Tibial nerve (tissue), 4 donors: Measurements from ENCODE around the gene FAM124B. TPM values are rescaled to one million over a fixed set of nuclear protein-coding genes. Genes with fewer than 3 reads are reported as not detected.
"Not testable (repeated sequence)": the region's sequence is repeated elsewhere in the genome, so short reads cannot be mapped to it uniquely, and the experiment has no call there.

Experiments
- DNase-seq, 2 donors: peaks; one replicate each; pipeline ENCODE4 v3.0.0-alpha.2; 2019; ENCODE audit warnings: low spot score in 2 of 2
- H3K27ac ChIP-seq, 4 donors: fragments of 200-600 bp; sonication (generic) in 3 of 4; one replicate each; pipeline ENCODE4 v1.5.1; 2017 to 2019; ENCODE audit warnings: mild to moderate bottlenecking in 1 of 4
- H3K27me3 ChIP-seq, 2 donors: fragments of 200-600 bp; sonication (generic) in 1 of 2; one replicate each; pipeline versions ENCODE4 v1.5.1 to v1.6.0; 2017 to 2019
- H3K36me3 ChIP-seq, 3 donors: fragments of 200-600 bp; sonication (generic); one replicate each; pipeline ENCODE4 v1.5.1; 2018 to 2019
- H3K4me1 ChIP-seq, 4 donors: fragments of 200-600 bp; sonication (generic) in 3 of 4; one replicate each; pipeline ENCODE4 v1.5.1; 2017 to 2019
- H3K4me3 ChIP-seq, 4 donors: fragments of 200-600 bp; sonication (generic) in 3 of 4; one replicate each; pipeline ENCODE4 v1.5.1; 2017 to 2019; ENCODE audit warnings: mild to moderate bottlenecking in 1 of 4, moderate library complexity in 1 of 4
- H3K9me3 ChIP-seq, 4 donors: fragments of 200-600 bp; sonication (generic) in 3 of 4; one replicate each; pipeline ENCODE4 v1.5.1; 2017 to 2019
- EP300 ChIP-seq, 2 donors: sonication (generic); formaldehyde crosslinking; IDR thresholded peaks; one replicate each; pipeline ENCODE4 v1.6.1; 2017; ENCODE audit warnings: antibody characterized with exemption in 2 of 2, mild to moderate bottlenecking in 1 of 2
- POLR2A ChIP-seq, 2 donors: fragments of 450-650 bp; IDR thresholded peaks; one replicate each; pipeline ENCODE4 v1.6.1; 2017; ENCODE audit warnings: antibody characterized with exemption in 2 of 2, mild to moderate bottlenecking in 2 of 2, moderate library complexity in 2 of 2
- WGBS, 2 donors: methylation state at CpG; one replicate each; pipeline ENCODE4 v1.1.5; 2018; 5-methylcytosine and 5-hydroxymethylcytosine counted together
- total RNA-seq, 4 donors: library from RNA; depleted of rRNA; stranded (reverse); fragments of >200 nt; gene quantifications; one replicate each; pipeline ENCODE4 v1.1.0, GENCODE V29; 2016
- TF ChIP-seq, protein P1 (sequence below), 5 experiments: fragments of 200-600 bp in 3 of 5; fragments of 450-650 bp in 2 of 5; sonication (generic) in 3 of 5; IDR thresholded peaks; one replicate each; pipeline ENCODE4 v1.5.1; 2016 to 2019; ENCODE audit warnings: antibody characterized with exemption in 5 of 5, mild to moderate bottlenecking in 3 of 5, moderate library complexity in 2 of 5

The FAM124B gene
- total RNA-seq, 4 donors from 2014 or later: 0.84 to 12.3 (median 5.9) TPM

GRCh38 chr2:224382973-224383555 is 18.8 kb downstream of the FAM124B start:
- no peak for DNase-seq
- 92 to 93% methylated on average over 9 of the region's 9 CpGs for WGBS, 2 donors
- Histone ChIP-seq H3K4me1 (no peaks in the 10 kb centered on the region), H3K27ac (no peak overlapping the region), H3K9me3 (no peaks in the 10 kb centered on the region), H3K27me3 (no peaks in the 10 kb centered on the region), H3K36me3 (no peaks in the 10 kb centered on the region), H3K4me3 (no peak overlapping the region)
- no peak for TF ChIP-seq POLR2A (IDR thresholded peaks at IDR 0.05)
- no peak for TF ChIP-seq EP300 (IDR thresholded peaks at IDR 0.05)
- TF ChIP-seq, protein P1, sequence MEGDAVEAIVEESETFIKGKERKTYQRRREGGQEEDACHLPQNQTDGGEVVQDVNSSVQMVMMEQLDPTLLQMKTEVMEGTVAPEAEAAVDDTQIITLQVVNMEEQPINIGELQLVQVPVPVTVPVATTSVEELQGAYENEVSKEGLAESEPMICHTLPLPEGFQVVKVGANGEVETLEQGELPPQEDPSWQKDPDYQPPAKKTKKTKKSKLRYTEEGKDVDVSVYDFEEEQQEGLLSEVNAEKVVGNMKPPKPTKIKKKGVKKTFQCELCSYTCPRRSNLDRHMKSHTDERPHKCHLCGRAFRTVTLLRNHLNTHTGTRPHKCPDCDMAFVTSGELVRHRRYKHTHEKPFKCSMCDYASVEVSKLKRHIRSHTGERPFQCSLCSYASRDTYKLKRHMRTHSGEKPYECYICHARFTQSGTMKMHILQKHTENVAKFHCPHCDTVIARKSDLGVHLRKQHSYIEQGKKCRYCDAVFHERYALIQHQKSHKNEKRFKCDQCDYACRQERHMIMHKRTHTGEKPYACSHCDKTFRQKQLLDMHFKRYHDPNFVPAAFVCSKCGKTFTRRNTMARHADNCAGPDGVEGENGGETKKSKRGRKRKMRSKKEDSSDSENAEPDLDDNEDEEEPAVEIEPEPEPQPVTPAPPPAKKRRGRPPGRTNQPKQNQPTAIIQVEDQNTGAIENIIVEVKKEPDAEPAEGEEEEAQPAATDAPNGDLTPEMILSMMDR (IDR thresholded peaks at IDR 0.05): no peak

GRCh38 chr2:224382280-224382647 is 19.6 kb downstream of the FAM124B start:
- H3K27me3 ChIP-seq, H3K9me3 ChIP-seq, DNase-seq, H3K36me3 ChIP-seq, H3K27ac ChIP-seq, H3K4me1 ChIP-seq, H3K4me3 ChIP-seq: not testable (repeated sequence)
- 86 to 87% methylated on average over 2 of the region's 2 CpGs for WGBS, 2 donors

DNA sequence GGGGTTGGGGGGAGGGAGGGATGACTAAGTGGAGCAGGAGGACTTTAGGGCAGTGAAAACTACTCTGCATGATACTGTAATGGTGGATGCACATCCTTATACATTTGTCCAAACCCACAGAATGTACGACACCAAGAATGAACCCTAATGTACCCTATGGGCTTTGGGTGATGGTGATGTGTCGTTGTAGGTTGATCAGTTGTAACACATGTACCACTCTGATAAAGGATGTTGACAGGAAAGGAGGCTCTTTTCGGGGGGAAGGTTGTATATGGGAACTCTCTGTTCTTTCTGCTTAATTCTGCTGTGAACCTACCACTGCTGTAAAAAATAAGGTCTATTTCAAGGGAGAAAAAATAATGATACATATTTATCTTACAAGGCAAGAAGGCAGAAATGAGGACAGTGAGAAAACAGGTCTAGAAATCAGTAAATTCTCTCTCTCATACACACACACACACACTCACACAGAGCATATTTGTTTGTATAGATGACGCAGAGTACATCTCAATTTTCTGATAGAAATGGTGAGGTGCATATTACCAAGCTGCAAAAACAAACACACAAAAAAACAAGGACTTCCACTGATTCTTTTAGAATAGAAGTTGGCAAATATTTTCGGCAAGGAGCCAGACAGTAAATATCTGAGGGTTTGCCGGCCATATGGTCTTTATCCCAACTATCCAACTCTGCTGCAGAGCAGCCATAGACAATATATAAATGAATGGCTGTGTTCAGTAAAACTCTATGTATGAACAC is 20.2 kb downstream of the FAM124B start:
- Histone ChIP-seq H3K9me3 (no peaks in the 10 kb centered on the region), H3K4me3 (no peak overlapping the region), H3K27me3 (no peaks in the 10 kb centered on the region), H3K4me1 (peaks cover 0 to 7% (median 0%) of the 10 kb centered on the region in 4 donors), H3K27ac (no peak overlapping the region), H3K36me3 (no peaks in the 10 kb centered on the region)
- WGBS, 2 donors: 65 to 68% methylated on average over 6 of the region's 6 CpGs
- DNase-seq: no peak
- no peak for TF ChIP-seq EP300 (IDR thresholded peaks at IDR 0.05)
- TF ChIP-seq POLR2A (IDR thresholded peaks at IDR 0.05): no peak

GRCh38 chr2:224379986-224380385 is 21.9 kb downstream of the FAM124B start:
- 88 to 100% methylated on average over 1 of the region's 1 CpG for WGBS, 2 donors
- DNase-seq: no peak
- H3K27ac ChIP-seq: peak overlapping the region in 1 of 4 donors; percentile 18

DNA sequence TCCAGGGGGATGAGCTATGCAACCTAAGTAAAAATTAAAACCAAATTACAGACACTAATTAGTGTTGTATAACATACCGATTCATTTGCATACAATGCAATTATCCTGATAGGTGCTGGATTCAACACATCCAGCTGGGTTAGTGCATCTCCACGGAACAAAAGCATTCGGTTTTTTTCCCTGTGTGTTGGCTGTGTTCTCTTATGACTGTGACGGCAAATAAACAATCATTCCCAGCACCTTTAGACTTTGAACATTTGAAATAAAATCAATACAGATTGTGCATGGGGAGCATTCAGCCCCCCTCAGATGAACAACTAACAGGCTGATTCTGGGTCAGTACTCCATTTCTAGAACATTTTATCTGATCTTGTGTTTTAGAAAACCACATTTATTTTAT is 22.7 kb downstream of the FAM124B start:
- WGBS, 2 donors: 80 to 82% methylated on average over 4 of the region's 4 CpGs
- Histone ChIP-seq H3K4me3 (no peak overlapping the region), H3K9me3 (no peaks in the 10 kb centered on the region), H3K27ac (no peak overlapping the region), H3K36me3 (no peaks in the 10 kb centered on the region), H3K4me1 (peaks cover 0 to 7% (median 0%) of the 10 kb centered on the region in 4 donors), H3K27me3 (no peaks in the 10 kb centered on the region)
- no peak for DNase-seq
- TF ChIP-seq, protein P1 (IDR thresholded peaks at IDR 0.05): no peak
- TF ChIP-seq EP300 (IDR thresholded peaks at IDR 0.05) (no peak), POLR2A (IDR thresholded peaks at IDR 0.05) (no peak)

More at GRCh38 chr2:224379986-224380385, 21.9 kb downstream of the FAM124B start:
- no peaks in the 10 kb centered on the region for H3K9me3 ChIP-seq
- peaks cover 0 to 7% (median 0%) of the 10 kb centered on the region in 4 donors for H3K4me1 ChIP-seq
- peak in 1 of 2 donors; percentile 47 for TF ChIP-seq EP300 (IDR thresholded peaks at IDR 0.05)
- TF ChIP-seq, protein P1 (IDR thresholded peaks at IDR 0.05): no peak
- no peak for TF ChIP-seq POLR2A (IDR thresholded peaks at IDR 0.05)
- H3K27me3 ChIP-seq: no peaks in the 10 kb centered on the region
- H3K4me3 ChIP-seq: no peak overlapping the region
- H3K36me3 ChIP-seq: no peaks in the 10 kb centered on the region

GRCh38 chr2:224378701-224379097 is 23.2 kb downstream of the FAM124B start:
- DNase-seq: no peak
- H3K27me3 ChIP-seq: no peaks in the 10 kb centered on the region
- H3K27ac ChIP-seq: no peak overlapping the region
- no peak overlapping the region for H3K4me3 ChIP-seq
- H3K36me3 ChIP-seq: no peaks in the 10 kb centered on the region
- H3K4me1 ChIP-seq: peaks cover 0 to 7% (median 0%) of the 10 kb centered on the region in 4 donors
- WGBS, 2 donors: 58 to 60% methylated on average over 1 of the region's 1 CpG
- TF ChIP-seq POLR2A (IDR thresholded peaks at IDR 0.05) (no peak), EP300 (IDR thresholded peaks at IDR 0.05) (no peak)
- TF ChIP-seq, protein P1 (IDR thresholded peaks at IDR 0.05): no peak
- no peaks in the 10 kb centered on the region for H3K9me3 ChIP-seq
